GM19023 (cell line): ENCODE measurements around the gene TSPAN9.
"Not testable (repeated sequence)": the region's sequence is repeated elsewhere in the genome, so short reads cannot be mapped to it uniquely, and the experiment has no call there.

Experiments used
- ATAC-seq: cut with Tn5 transposase; IDR thresholded peaks from one replicate; pipeline ENCODE4 v1.9.1; 2021; ENCODE audit warnings: mild to moderate bottlenecking, moderate library complexity; ENCODE audit not compliant: unreplicated experiment

TSPAN9 gene

DNA sequence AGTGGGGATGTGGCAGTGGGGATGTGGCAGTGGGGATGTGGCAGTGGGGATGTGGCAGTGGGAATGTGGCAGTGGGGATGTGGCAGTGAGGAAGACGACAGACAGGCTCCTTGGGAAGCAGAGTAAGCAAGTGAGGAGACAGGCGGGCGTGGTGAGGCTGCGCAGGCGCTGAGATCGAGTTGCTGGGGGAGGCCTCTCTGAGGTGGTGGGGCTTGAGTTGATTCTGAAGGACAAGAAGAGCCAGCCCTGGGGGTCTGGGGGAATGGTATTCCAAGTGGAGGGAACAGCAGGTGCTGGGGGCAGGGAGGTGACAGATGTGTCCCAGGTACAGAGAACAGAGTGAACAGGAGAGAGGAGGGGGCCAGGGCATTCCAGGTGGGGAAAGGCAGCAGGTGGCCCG is 33.8 kb upstream of the TSPAN9 start:
- ATAC-seq = no peak

DNA sequence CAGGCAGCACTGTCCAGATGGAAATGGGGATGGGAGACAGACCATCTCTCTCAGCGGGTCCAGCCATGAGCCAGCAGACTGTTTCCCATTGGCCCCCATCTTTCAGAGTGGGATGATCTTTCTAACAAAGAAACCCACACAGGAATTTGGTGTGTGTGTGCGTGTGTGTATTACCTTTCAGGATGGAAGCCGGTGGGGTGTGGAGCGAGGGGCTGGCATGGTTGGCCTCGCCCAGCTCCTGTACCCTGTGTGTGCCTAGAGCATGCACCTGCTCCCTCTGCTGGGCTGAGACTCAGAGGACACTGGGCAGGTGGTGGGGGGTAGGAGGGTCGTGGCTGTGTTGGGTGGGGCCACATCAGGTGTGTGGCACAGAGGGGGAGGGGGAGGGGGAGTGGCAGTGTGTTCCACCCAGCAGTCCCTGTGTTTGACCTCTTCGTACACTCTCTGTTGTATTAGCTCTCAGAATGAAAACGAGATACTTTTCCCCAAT is 33.0 kb upstream of the TSPAN9 start:
- ATAC-seq = no peak

DNA sequence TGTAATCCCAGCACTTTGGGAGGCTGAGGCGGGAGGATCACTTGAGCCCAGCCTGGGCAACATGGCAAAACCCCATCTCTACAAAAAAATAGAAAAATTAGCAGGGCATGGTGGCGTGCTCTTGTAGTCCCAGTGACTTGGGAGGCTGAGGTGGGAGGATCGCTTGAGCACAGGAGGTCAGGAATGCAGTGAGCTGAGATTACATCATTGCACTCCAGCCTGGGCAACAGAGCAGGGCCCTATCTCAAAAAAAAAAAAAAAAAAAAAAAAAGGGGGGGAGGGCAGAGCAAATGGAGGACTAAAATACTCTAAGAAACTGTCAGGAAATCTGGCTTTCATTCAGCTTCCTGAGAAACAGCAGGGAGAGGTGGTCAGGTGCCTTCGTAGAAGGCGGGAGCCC is 31.7 kb upstream of the TSPAN9 start:
- ATAC-seq = no peak

GRCh38 chr12:3045989-3046388 is 31.2 kb upstream of the TSPAN9 start:
- no peak for ATAC-seq

GRCh38 chr12:3046441-3047200 is 30.6 kb upstream of the TSPAN9 start:
- no peak for ATAC-seq

- ATAC-seq = no peak
These were observed 29.2 kb upstream of the TSPAN9 start for GRCh38 chr12:3047961-3048360.

GRCh38 chr12:3048540-3048939 is 28.6 kb upstream of the TSPAN9 start:
- no peak for ATAC-seq

GRCh38 chr12:3049176-3049575 is 28.0 kb upstream of the TSPAN9 start:
- ATAC-seq = no peak

DNA sequence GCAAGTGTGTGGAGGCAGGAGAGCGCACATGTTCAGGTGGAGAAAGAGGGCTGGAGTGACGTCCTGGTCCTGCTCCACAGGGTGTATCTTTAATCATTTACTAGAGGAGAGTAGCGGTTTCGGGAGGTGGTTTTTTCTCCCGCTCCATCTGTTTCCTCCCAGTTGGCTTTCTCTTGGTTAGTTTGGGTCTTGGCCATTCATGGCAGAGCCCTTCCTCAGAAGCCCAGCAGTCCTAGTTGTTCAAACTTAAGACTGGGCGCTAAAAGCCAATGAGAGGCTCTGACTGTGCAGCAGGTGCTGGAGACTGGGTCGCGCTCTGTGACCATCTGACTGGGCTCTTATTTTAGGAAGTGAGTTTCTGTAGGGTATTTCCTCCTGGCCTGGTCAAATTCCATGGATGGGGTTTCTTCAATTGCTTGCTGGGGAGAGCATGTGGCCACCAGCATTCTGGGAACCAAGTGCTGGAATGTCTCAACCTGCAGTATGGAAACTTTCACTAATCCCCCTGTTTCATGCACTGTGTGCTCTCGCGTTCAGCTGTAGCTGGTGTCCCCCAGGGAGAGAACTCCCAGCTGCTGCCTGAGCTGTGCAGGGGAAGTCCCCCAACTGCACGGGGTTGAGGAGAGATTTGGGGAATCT is 27.4 kb upstream of the TSPAN9 start:
- no peak for ATAC-seq

DNA sequence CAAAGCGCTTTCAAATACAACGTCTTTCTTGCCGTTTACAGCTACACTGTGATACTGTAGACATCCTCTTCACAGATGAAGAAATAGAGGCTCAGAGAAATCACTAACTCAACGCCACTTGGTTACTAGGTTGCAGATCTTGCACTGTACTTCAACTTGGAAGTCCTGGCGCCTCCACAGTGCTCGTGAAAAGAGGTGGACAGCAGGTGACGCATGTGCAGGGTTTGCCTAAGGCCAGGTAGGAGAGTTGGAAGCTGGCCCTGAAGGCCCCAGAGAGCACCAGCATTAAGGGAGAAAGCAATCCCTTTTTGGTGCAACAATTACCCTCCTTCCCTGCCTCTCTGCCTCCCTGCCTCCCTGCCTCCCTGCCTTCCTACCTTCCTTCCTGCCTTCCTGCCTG is 22.8 kb upstream of the TSPAN9 start:
- ATAC-seq = no peak

DNA sequence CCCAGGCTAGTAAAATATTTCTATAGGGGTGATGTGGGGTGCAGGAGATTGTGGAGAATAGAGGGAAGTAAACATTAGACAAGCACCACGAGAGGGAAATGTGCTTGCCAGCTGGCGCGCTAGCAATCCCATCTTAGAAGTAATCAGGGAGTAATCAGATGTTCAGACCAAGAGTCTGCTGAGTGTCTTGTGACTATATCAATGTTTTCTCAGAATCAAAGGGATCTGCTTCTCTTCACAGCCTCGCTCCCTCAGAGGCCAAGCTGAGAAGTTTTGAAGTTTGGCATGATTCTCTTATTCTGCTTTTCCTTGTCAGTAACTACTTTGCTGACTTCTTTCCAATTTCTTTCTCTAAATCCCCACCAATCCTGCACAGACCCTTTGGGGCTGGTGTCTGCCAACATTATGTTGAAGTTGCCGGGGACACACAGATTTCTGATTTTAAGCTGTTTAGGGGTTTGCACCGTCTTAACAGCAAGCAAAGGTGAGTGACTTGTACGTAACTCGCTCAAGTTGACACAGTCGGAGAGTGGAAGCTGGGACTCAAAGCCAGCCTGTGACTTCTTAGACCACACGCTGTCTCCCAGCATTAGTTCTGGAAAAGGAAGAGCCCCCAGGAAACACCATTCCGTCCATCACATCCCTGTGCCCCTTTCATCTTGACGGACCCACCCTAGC is 22.0 kb upstream of the TSPAN9 start:
- ATAC-seq = no peak

DNA sequence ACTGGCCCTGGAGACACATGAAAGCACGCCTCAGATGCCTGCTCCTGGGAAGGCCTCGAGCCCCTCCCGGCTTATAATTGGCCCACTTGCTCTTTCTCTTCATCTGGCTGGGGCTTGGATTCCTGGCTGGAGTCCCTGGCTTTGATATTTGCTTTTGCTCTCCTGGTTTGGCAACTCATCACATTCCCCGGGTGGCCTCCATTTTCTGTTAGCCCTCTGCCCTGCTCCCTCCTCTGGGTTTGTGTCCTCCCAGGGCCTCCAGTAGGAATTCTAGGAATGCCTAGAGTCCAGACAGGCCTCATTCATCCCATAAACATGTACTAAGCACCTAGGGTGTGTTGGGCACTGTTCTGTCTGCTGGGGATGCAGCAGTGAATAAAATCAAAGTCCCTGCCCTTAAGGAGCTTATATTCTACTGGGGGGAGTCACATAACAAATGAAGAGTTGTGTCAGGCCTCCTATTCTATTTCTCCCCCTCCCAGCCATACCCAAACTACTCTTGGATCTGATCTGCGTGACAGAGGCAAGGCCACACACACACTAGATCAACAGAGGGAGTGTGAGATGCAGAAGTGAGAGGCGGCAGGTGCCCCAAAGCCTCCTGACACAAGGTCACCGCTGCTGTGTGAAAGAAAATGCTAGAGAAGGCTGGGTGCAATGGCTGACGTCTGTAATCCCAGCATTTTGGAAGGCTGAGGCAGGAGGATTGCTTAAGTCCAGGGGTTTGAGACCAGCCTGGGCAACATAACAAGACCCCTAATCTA is 21.3 kb upstream of the TSPAN9 start:
- ATAC-seq = no peak

DNA sequence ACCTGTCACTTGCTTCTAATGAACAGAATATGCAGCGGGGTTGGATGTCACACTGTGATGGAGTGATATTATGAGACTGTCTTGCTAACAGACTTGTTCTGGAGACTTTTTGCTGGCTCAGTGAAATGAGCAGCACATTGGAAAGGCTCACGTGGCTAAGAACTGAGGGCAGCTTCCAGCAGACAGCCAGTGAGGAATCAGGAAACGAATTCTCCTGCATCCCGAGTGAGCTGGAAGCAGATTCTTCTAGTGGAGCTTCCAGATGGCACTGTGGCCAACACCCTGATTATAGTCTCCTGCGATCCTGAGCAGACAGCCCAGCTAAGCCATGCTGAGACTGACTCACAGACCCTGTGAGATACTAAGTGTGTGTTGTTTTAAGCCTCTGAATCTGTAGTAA is 16.1 kb upstream of the TSPAN9 start:
- ATAC-seq = no peak

DNA sequence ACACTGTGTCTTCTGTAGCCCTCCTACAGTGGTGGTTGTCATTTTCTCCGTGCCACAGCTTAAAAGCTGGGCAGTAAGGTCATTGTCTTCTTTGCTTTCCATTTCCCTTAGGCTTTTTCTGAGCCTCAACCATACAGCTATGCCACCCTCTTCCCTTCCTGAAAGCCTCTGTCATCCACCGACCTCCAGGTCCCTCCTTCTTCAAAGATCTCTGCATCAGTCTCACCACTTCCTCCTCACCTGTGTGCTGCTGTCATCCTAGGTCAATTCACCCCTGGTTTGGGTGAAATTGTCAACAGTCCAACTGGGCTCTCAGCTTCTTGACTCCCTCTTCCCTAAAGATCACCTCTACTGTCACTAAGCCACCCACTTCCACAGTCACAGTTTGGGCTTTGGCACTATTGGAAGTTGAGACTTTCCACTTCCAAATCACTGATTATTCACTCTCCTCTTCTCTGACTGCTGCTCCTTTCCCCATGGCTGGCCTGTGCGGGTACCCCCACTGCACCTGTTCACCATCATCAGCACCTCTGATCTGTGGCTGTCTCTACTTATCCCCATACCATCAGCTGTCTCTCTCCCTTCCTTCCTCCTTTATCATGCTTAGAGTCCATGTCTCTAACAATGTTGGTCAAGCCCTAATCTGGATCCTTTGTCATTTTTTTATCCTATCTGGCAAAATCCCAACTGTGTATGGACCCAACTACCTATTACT is 15.5 kb upstream of the TSPAN9 start:
- no peak for ATAC-seq

- ATAC-seq = no peak
These were observed 11.9 kb upstream of the TSPAN9 start for GRCh38 chr12:3065300-3065699.

GRCh38 chr12:3065846-3066245 is 11.3 kb upstream of the TSPAN9 start:
- not testable (repeated sequence) for ATAC-seq

DNA sequence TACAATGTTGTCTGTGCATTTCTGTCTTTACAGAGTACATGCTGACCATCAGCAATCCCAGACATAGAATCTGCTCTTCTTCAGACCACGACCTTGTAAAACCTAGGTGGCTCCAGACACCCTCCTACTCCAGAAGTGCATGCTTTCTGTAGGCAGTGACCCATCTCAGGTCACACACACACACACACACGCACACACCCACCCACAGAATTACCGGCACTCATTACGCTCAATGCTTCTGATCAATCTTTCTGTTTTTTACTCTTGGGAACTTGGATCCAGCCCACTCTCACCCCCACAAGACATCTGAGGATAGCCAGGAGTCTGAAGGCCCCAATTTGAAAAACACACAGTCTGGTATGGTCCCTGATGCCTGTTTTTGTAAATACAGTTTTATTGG is 7.5 kb upstream of the TSPAN9 start:
- no peak for ATAC-seq

GRCh38 chr12:3071107-3071506 is 6.1 kb upstream of the TSPAN9 start:
- no peak for ATAC-seq

- ATAC-seq = no peak
These were observed 5.5 kb upstream of the TSPAN9 start for GRCh38 chr12:3071710-3072109.

GRCh38 chr12:3073438-3074250 is 3.5 kb upstream of the TSPAN9 start:
- ATAC-seq = no peak
